H9 (cell line): ENCODE measurements around the gene INTS1. TPM values are rescaled to one million over a fixed set of nuclear protein-coding genes. Genes with fewer than 3 reads are reported as not detected.

ENCODE experiments used
- DNase-seq: peaks from one replicate; pipeline ENCODE4 v3.0.0-alpha.2; 2017
- H2AFZ ChIP-seq: one replicate; pipeline ENCODE4 v1.6.1; 2013; ENCODE audit warnings: mild to moderate bottlenecking, low read length, control low read depth, moderate library complexity
- H2AK5ac ChIP-seq: 2 replicates; pipeline ENCODE4 v1.6.1; 2013; ENCODE audit warnings: low read length, control low read depth, mixed read lengths; ENCODE audit not compliant: insufficient read length
- H2BK120ac ChIP-seq: one replicate; pipeline ENCODE4 v1.6.1; 2013; ENCODE audit warnings: low read depth, mild to moderate bottlenecking, low read length, control low read depth, inconsistent platforms; ENCODE audit not compliant: poor library complexity, severe bottlenecking
- H2BK12ac ChIP-seq: 2 replicates; pipeline ENCODE4 v1.6.1; 2013; ENCODE audit warnings: low read length, control low read depth, mixed read lengths, low read depth; ENCODE audit not compliant: insufficient read length
- H2BK15ac ChIP-seq: 2 replicates; pipeline ENCODE4 v1.6.1; 2013; ENCODE audit warnings: low read depth, low read length, control low read depth
- H2BK20ac ChIP-seq: one replicate; pipeline ENCODE4 v1.6.1; 2013; ENCODE audit warnings: low read depth, mild to moderate bottlenecking, low read length, control low read depth, inconsistent platforms; ENCODE audit not compliant: poor library complexity, severe bottlenecking
- H2BK5ac ChIP-seq: 2 replicates; pipeline ENCODE4 v1.6.1; 2013; ENCODE audit warnings: low read length, control low read depth, mixed read lengths; ENCODE audit not compliant: insufficient read length
- H3K14ac ChIP-seq: 2 replicates; pipeline ENCODE4 v1.6.1; 2013; ENCODE audit warnings: low read length, control low read depth; ENCODE audit not compliant: insufficient read depth
- H3K18ac ChIP-seq: 2 replicates; pipeline ENCODE4 v1.6.1; 2013; ENCODE audit warnings: low read depth, mild to moderate bottlenecking, mixed read lengths, low read length, control low read depth; ENCODE audit not compliant: insufficient read length
- H3K23ac ChIP-seq: 2 replicates; pipeline ENCODE4 v1.6.1; 2013; ENCODE audit warnings: low read length, control low read depth, mixed read lengths, low read depth; ENCODE audit not compliant: insufficient read length
- H3K23me2 ChIP-seq: 2 replicates; pipeline ENCODE4 v1.6.1; 2013; ENCODE audit warnings: low read depth, mild to moderate bottlenecking, mixed read lengths, low read length, control low read depth; ENCODE audit not compliant: insufficient read length, poor library complexity, severe bottlenecking
- H3K27ac ChIP-seq: 2 replicates; pipeline ENCODE4 v1.5.1; 2013; ENCODE audit warnings: low read length, control low read depth, mixed read lengths, low read depth; ENCODE audit not compliant: insufficient read length
- H3K27me3 ChIP-seq: 2 replicates; pipeline ENCODE4 v1.6.1; 2013; ENCODE audit warnings: low read length, control low read depth, inconsistent platforms; ENCODE audit not compliant: insufficient read depth
- H3K4ac ChIP-seq: 2 replicates; pipeline ENCODE4 v1.6.1; 2013; ENCODE audit warnings: low read depth, mild to moderate bottlenecking, control low read depth, inconsistent platforms, low read length, moderate library complexity
- H3K4me1 ChIP-seq: 2 replicates; pipeline ENCODE4 v1.6.1; 2013; ENCODE audit warnings: low read length, control low read depth, inconsistent platforms; ENCODE audit not compliant: insufficient read depth
- H3K4me2 ChIP-seq: 2 replicates; pipeline ENCODE4 v1.6.1; 2013; ENCODE audit warnings: low read length, control low read depth, mixed read lengths; ENCODE audit not compliant: insufficient read length, insufficient read depth
- H3K56ac ChIP-seq: 2 replicates; pipeline ENCODE4 v1.6.1; 2013; ENCODE audit warnings: low read depth, mild to moderate bottlenecking, mixed read lengths, low read length, control low read depth; ENCODE audit not compliant: insufficient read length
- H3K79me1 ChIP-seq: 2 replicates; pipeline ENCODE4 v1.6.1; 2013; ENCODE audit warnings: low read depth, mild to moderate bottlenecking, moderate library complexity, low read length, control low read depth, inconsistent platforms; ENCODE audit not compliant: insufficient read depth, poor library complexity, severe bottlenecking
- H3K79me2 ChIP-seq: 2 replicates; pipeline ENCODE4 v1.6.1; 2013; ENCODE audit warnings: low read length, control low read depth, inconsistent platforms; ENCODE audit not compliant: insufficient read depth
- H3K9ac ChIP-seq: 2 replicates; pipeline ENCODE4 v1.6.1; 2013; ENCODE audit warnings: low read length, control low read depth, mixed read lengths; ENCODE audit not compliant: insufficient read length; ENCODE audit errors: extremely low read depth
- H3K9me3 ChIP-seq: one replicate; pipeline ENCODE4 v1.6.1; 2013; ENCODE audit warnings: low read depth, low read length, inconsistent platforms; ENCODE audit not compliant: control insufficient read depth
- H3T11ph ChIP-seq: one replicate; pipeline ENCODE4 v1.6.1; 2013; ENCODE audit warnings: mild to moderate bottlenecking, low read length, control low read depth, inconsistent platforms
- H4K20me1 ChIP-seq: one replicate; pipeline ENCODE4 v1.6.1; 2013; ENCODE audit not compliant: control insufficient read depth, insufficient read length, insufficient read depth
- H4K5ac ChIP-seq: 2 replicates; pipeline ENCODE4 v1.6.1; 2013; ENCODE audit warnings: low read depth, mild to moderate bottlenecking, mixed read lengths, low read length, control low read depth; ENCODE audit not compliant: insufficient read length
- H4K8ac ChIP-seq: replicated peaks from 2 replicates; pipeline ENCODE4 v1.6.1; 2013; ENCODE audit warnings: low read length, control low read depth, mixed read lengths, low read depth; ENCODE audit not compliant: insufficient read length
- H4K91ac ChIP-seq: 2 replicates; pipeline ENCODE4 v1.6.1; 2013; ENCODE audit warnings: low read depth, mild to moderate bottlenecking, moderate library complexity, mixed read lengths, low read length, control low read depth; ENCODE audit not compliant: insufficient read length
- H3K27ac Mint-ChIP-seq, 3 experiments: 2 replicates in 2 of 3; 3 replicates in 1 of 3; pipeline ENCODE4 v1.8.0; 2020 to 2021; ENCODE audit warnings: mixed read lengths in 3 of 3, mild to moderate bottlenecking in 1 of 3, moderate library complexity in 1 of 3
- H3K27me3 Mint-ChIP-seq: 2 replicates; pipeline ENCODE4 v1.8.0; 2021; ENCODE audit warnings: low read depth, mild to moderate bottlenecking, moderate library complexity, mixed read lengths
- H3K36me3 Mint-ChIP-seq, 3 experiments: 2 replicates in 2 of 3; 3 replicates in 1 of 3; pipeline ENCODE4 v1.8.0; 2020 to 2021; ENCODE audit warnings: low read depth in 3 of 3, mixed read lengths in 3 of 3; ENCODE audit not compliant: insufficient read depth in 1 of 3
- H3K4me1 Mint-ChIP-seq, 2 experiments: 2 replicates each; pipeline ENCODE4 v1.8.0; 2020; ENCODE audit warnings: mixed read lengths in 2 of 2
- H3K4me3 Mint-ChIP-seq, 2 experiments: 2 replicates in 1 of 2; 3 replicates in 1 of 2; pipeline ENCODE4 v1.8.0; 2020 to 2021; ENCODE audit warnings: mild to moderate bottlenecking in 2 of 2, mixed read lengths in 2 of 2, moderate library complexity in 1 of 2
- H3K9me3 Mint-ChIP-seq, 2 experiments: 2 replicates in 1 of 2; 3 replicates in 1 of 2; pipeline ENCODE4 v1.8.0; 2020; ENCODE audit warnings: mild to moderate bottlenecking in 2 of 2, mixed read lengths in 2 of 2, moderate library complexity in 1 of 2
- CTCF ChIP-seq: fragments of 200-600 bp; sonication (generic); conservative IDR thresholded peaks from 3 replicates; pipeline ENCODE4 v1.8.0; 2021; ENCODE audit warnings: antibody characterized with exemption, mild to moderate bottlenecking
- WGBS: extraction: QIAGEN DNeasy Blood & Tissue Kit; methylation state at CpG from one replicate; pipeline ENCODE4 v1.1.7; 2013; ENCODE audit warnings: missing lambda C conversion rate, low lambda C conversion rate, mixed read lengths; ENCODE audit not compliant: insufficient read length; ENCODE audit errors: extremely low coverage; 5-methylcytosine and 5-hydroxymethylcytosine counted together
- total RNA-seq: library from RNA; stranded (reverse); gene quantifications from 2 replicates; pipeline ENCODE4 v1.2.1, GENCODE V29; 2021

The INTS1 gene
- total RNA-seq, 1 experiment from 2014 or later, result 133 TPM

GRCh38 chr7:1545417-1546246 lies 41.4 kb upstream of the INTS1 start:
- no peak overlapping the region for H4K5ac ChIP-seq
- H2BK15ac ChIP-seq, result no peak overlapping the region
- H3K79me2 ChIP-seq, result no peaks in the 10 kb centered on the region
- H3K9me3 ChIP-seq, result no peaks in the 10 kb centered on the region
- no peak overlapping the region for H3K4ac ChIP-seq
- no peak overlapping the region for H3K23ac ChIP-seq
- H3K4me1 ChIP-seq, result no peaks in the 10 kb centered on the region
- H3K27me3 Mint-ChIP-seq, result no peaks in the 10 kb centered on the region
- H3K18ac ChIP-seq, result no peak overlapping the region
- no peak overlapping the region for H3K4me3 Mint-ChIP-seq
- H3K27ac ChIP-seq, result no peak overlapping the region
- TF ChIP-seq CTCF, result no peak
- H4K91ac ChIP-seq, result no peak overlapping the region
- H3K14ac ChIP-seq, result no peak overlapping the region
- H3K4me2 ChIP-seq, result no peak overlapping the region
- no CpG with 5 or more reads among the region's 40 CpGs for WGBS
- no peaks in the 10 kb centered on the region for H3K27me3 ChIP-seq
- H2BK120ac ChIP-seq, result no peak overlapping the region
- H2AK5ac ChIP-seq, result no peak overlapping the region
- no peak overlapping the region; a peak in 1 of 7 replicates for H3K27ac Mint-ChIP-seq
- no peak overlapping the region for H2AFZ ChIP-seq
- no peaks in the 10 kb centered on the region; a peak in 1 of 5 replicates for H3K9me3 Mint-ChIP-seq
- H4K8ac ChIP-seq, result no peak overlapping the region
- no peaks in the 10 kb centered on the region for H4K20me1 ChIP-seq
- DNase-seq, result no peak
- no peak overlapping the region for H2BK20ac ChIP-seq
- no peak overlapping the region for H2BK5ac ChIP-seq
- peaks cover 2 to 8% (median 3%) of the 10 kb centered on the region in 3 experiments; a peak in 3 of 7 replicates for H3K36me3 Mint-ChIP-seq
- H3K9ac ChIP-seq, result no peak overlapping the region
- no peak overlapping the region for H2BK12ac ChIP-seq
- no peaks in the 10 kb centered on the region for H3K23me2 ChIP-seq
- no peak overlapping the region for H3T11ph ChIP-seq
- no peaks in the 10 kb centered on the region for H3K79me1 ChIP-seq
- H3K4me1 Mint-ChIP-seq, result no peaks in the 10 kb centered on the region
- H3K56ac ChIP-seq, result no peak overlapping the region
